ENCODE data around the gene TOMM20L. TPM values are rescaled to one million over a fixed set of nuclear protein-coding genes. Genes with fewer than 3 reads are reported as not detected.

Gene TOMM20L
- total and polyA plus RNA-seq, 9 of the 15 experiments (the other 6 are each of a cell fraction or from before 2014, with no cell fraction given), result not detected

DNA sequence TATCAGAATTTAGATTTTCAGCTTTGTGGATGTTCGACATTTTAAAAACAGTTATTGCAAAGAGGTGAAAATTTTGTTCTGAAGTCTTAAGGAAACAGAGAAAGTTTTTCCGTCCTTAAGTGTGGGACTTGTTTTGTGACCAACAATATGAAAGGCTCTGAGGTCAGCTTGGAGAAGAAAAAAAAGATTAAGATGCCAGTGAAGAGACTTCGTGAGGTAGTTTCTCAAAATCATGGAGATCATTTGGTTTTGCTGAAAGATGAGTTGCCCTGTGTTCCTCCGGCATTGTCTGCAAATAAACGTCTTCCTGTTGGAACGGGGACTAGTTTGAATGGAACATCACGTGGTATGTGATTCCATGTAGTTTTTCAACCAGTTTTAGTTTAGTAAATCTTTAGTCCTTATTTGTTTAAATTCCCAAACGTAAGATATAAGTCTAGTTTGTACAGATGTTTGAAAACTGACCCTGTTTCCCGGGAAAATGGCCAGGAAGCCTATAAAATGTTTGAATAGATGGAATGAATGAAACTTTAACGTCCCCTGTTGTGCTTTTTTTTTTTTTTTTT lies 32.5 kb downstream of the TOMM20L start (continued):
- TF ChIP-seq, protein P1, sequence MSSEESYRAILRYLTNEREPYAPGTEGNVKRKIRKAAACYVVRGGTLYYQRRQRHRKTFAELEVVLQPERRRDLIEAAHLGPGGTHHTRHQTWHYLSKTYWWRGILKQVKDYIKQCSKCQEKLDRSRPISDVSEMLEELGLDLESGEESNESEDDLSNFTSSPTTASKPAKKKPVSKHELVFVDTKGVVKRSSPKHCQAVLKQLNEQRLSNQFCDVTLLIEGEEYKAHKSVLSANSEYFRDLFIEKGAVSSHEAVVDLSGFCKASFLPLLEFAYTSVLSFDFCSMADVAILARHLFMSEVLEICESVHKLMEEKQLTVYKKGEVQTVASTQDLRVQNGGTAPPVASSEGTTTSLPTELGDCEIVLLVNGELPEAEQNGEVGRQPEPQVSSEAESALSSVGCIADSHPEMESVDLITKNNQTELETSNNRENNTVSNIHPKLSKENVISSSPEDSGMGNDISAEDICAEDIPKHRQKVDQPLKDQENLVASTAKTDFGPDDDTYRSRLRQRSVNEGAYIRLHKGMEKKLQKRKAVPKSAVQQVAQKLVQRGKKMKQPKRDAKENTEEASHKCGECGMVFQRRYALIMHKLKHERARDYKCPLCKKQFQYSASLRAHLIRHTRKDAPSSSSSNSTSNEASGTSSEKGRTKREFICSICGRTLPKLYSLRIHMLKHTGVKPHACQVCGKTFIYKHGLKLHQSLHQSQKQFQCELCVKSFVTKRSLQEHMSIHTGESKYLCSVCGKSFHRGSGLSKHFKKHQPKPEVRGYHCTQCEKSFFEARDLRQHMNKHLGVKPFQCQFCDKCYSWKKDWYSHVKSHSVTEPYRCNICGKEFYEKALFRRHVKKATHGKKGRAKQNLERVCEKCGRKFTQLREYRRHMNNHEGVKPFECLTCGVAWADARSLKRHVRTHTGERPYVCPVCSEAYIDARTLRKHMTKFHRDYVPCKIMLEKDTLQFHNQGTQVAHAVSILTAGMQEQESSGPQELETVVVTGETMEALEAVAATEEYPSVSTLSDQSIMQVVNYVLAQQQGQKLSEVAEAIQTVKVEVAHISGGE (CRISPR knock-in tag; IDR thresholded peaks at IDR 0.05), result peak in 2 of 3 experiments; percentile 60 to 85; a peak in 2 of 6 replicates
- TF ChIP-seq ZNF57 (CRISPR knock-in tag; IDR thresholded peaks at IDR 0.05) (no peak), PHF21A (IDR thresholded peaks at IDR 0.05; ENCODE audit: borderline replicate concordance, low read depth) (no peak), PHB2 (IDR thresholded peaks at IDR 0.05; ENCODE audit: low read depth) (no peak), DDX20 (tag; IDR thresholded peaks at IDR 0.05; ENCODE audit: low read depth) (no peak), PHTF2 (CRISPR knock-in tag; IDR thresholded peaks at IDR 0.05) (no peak), SMAD2 (IDR thresholded peaks at IDR 0.05; ENCODE audit: low read depth, low read length) (no peak), POLR3A (IDR thresholded peaks at IDR 0.05; ENCODE audit: borderline replicate concordance, extremely low read depth, insufficient read depth, insufficient read length) (no peak), YY1 (IDR thresholded peaks at IDR 0.05; ENCODE audit: borderline replicate concordance in 1 of 3, control insufficient read depth in 1 of 3, extremely low read depth in 1 of 3, insufficient read depth in 3 of 3, insufficient read length in 1 of 3, insufficient replicate concordance in 2 of 3, low read depth in 1 of 3, low read length in 2 of 3) (peak in 1 of 3 experiments; percentile 23), FOXM1 (IDR thresholded peaks at IDR 0.05; ENCODE audit: low read depth) (no peak), FOXM1 (CRISPR knock-in tag; IDR thresholded peaks at IDR 0.05; ENCODE audit: low read depth) (no peak), FOXA1 (IDR thresholded peaks at IDR 0.05; ENCODE audit: borderline replicate concordance) (no peak), ZKSCAN1 (IDR thresholded peaks at IDR 0.05; ENCODE audit: low read depth, low read length) (no peak), SIN3A (IDR thresholded peaks at IDR 0.05; ENCODE audit: borderline replicate concordance in 2 of 2, control insufficient read depth in 1 of 2, low read depth in 2 of 2, low read length in 2 of 2) (peak in 1 of 2 experiments; percentile 24; a peak in 1 of 4 replicates)
- TF ChIP-seq, protein P2, sequence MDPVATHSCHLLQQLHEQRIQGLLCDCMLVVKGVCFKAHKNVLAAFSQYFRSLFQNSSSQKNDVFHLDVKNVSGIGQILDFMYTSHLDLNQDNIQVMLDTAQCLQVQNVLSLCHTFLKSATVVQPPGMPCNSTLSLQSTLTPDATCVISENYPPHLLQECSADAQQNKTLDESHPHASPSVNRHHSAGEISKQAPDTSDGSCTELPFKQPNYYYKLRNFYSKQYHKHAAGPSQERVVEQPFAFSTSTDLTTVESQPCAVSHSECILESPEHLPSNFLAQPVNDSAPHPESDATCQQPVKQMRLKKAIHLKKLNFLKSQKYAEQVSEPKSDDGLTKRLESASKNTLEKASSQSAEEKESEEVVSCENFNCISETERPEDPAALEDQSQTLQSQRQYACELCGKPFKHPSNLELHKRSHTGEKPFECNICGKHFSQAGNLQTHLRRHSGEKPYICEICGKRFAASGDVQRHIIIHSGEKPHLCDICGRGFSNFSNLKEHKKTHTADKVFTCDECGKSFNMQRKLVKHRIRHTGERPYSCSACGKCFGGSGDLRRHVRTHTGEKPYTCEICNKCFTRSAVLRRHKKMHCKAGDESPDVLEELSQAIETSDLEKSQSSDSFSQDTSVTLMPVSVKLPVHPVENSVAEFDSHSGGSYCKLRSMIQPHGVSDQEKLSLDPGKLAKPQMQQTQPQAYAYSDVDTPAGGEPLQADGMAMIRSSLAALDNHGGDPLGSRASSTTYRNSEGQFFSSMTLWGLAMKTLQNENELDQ (CRISPR knock-in tag; IDR thresholded peaks at IDR 0.05; ENCODE audit: borderline replicate concordance), result no peak
- TF ChIP-seq, protein P3, sequence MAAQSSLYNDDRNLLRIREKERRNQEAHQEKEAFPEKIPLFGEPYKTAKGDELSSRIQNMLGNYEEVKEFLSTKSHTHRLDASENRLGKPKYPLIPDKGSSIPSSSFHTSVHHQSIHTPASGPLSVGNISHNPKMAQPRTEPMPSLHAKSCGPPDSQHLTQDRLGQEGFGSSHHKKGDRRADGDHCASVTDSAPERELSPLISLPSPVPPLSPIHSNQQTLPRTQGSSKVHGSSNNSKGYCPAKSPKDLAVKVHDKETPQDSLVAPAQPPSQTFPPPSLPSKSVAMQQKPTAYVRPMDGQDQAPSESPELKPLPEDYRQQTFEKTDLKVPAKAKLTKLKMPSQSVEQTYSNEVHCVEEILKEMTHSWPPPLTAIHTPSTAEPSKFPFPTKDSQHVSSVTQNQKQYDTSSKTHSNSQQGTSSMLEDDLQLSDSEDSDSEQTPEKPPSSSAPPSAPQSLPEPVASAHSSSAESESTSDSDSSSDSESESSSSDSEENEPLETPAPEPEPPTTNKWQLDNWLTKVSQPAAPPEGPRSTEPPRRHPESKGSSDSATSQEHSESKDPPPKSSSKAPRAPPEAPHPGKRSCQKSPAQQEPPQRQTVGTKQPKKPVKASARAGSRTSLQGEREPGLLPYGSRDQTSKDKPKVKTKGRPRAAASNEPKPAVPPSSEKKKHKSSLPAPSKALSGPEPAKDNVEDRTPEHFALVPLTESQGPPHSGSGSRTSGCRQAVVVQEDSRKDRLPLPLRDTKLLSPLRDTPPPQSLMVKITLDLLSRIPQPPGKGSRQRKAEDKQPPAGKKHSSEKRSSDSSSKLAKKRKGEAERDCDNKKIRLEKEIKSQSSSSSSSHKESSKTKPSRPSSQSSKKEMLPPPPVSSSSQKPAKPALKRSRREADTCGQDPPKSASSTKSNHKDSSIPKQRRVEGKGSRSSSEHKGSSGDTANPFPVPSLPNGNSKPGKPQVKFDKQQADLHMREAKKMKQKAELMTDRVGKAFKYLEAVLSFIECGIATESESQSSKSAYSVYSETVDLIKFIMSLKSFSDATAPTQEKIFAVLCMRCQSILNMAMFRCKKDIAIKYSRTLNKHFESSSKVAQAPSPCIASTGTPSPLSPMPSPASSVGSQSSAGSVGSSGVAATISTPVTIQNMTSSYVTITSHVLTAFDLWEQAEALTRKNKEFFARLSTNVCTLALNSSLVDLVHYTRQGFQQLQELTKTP (IDR thresholded peaks at IDR 0.05; ENCODE audit: low read depth in 1 of 2, partially characterized antibody in 2 of 2), result peak in 1 of 2 experiments; percentile 6
